ENCODE measurements around the gene LUC7L3. TPM values are rescaled to one million over a fixed set of nuclear protein-coding genes. Genes with fewer than 3 reads are reported as not detected.

The LUC7L3 gene
- total RNA-seq, 4 donors from 2014 or later = 18.0 to 95.2 (median 31.5) TPM

- H3K4me1 ChIP-seq = peaks cover 11 to 45% (median 29%) of the 10 kb centered on the region in 3 donors
- peak overlapping the region in 2 of 4 donors; percentile 95 to 96 for H3K27ac ChIP-seq
- no peaks in the 10 kb centered on the region for H3K27me3 ChIP-seq
- 69 to 80% methylated on average over 2 of the region's 2 CpGs for WGBS, 2 donors
- intact Hi-C loops (cut with DNase I) = no loop called here
- DNase-seq = no peak
- H3K9me3 ChIP-seq = no peaks in the 10 kb centered on the region
- H3K4me3 ChIP-seq = no peak overlapping the region
- H3K36me3 ChIP-seq = no peaks in the 10 kb centered on the region
- TF ChIP-seq CTCF (IDR thresholded peaks at IDR 0.05) (no peak), POLR2A (IDR thresholded peaks at IDR 0.05) (no peak)
Observed at GRCh38 chr17:50710025-50710424, 9.4 kb upstream of the LUC7L3 start.

- Histone ChIP-seq H3K4me1 (peaks cover 11 to 39% (median 28%) of the 10 kb centered on the region in 3 donors), H3K4me3 (no peak overlapping the region), H3K27me3 (no peaks in the 10 kb centered on the region), H3K27ac (no peak overlapping the region), H3K36me3 (no peaks in the 10 kb centered on the region), H3K9me3 (no peaks in the 10 kb centered on the region)
- 87 to 92% methylated on average over 2 to 3 of the region's 4 CpGs for WGBS, 2 donors
- no peak for DNase-seq
- no peak for TF ChIP-seq CTCF (IDR thresholded peaks at IDR 0.05)
- no peak for TF ChIP-seq POLR2A (IDR thresholded peaks at IDR 0.05)
- intact Hi-C loops (cut with DNase I) = no loop called here
Observed at GRCh38 chr17:50710650-50711049, 8.8 kb upstream of the LUC7L3 start.

GRCh38 chr17:50712641-50713040, 6.8 kb upstream of the LUC7L3 start:
- Histone ChIP-seq H3K27me3 (no peaks in the 10 kb centered on the region), H3K36me3 (no peaks in the 10 kb centered on the region), H3K27ac (no peak overlapping the region), H3K4me3 (no peak overlapping the region), H3K9me3 (no peaks in the 10 kb centered on the region), H3K4me1 (peaks cover 11 to 23% (median 18%) of the 10 kb centered on the region in 3 donors)
- 90 to 93% methylated on average over 9 of the region's 9 CpGs for WGBS, 2 donors
- no peak for DNase-seq
- no peak for TF ChIP-seq POLR2A (IDR thresholded peaks at IDR 0.05)
- TF ChIP-seq CTCF (IDR thresholded peaks at IDR 0.05) = no peak
- intact Hi-C loops (cut with DNase I) = no loop called here

- Histone ChIP-seq H3K27me3 (no peaks in the 10 kb centered on the region), H3K36me3 (no peaks in the 10 kb centered on the region), H3K4me1 (peaks cover 3 to 10% (median 4%) of the 10 kb centered on the region in 3 donors), H3K27ac (no peak overlapping the region), H3K9me3 (no peaks in the 10 kb centered on the region), H3K4me3 (no peak overlapping the region)
- TF ChIP-seq POLR2A (IDR thresholded peaks at IDR 0.05) (no peak), CTCF (IDR thresholded peaks at IDR 0.05) (no peak)
- DNase-seq = no peak
- intact Hi-C loops (cut with DNase I) = no loop called here
- 100% methylated on average over 1 to 2 of the region's 3 CpGs for WGBS, 2 donors
Observed at GRCh38 chr17:50715471-50715870, 3.9 kb upstream of the LUC7L3 start.

GRCh38 chr17:50719924-50720794, 756 bp downstream of the LUC7L3 start:
- DNase-seq = no peak
- peak overlapping the region; percentile 98 to 99 (median 98) for H3K27ac ChIP-seq
- TF ChIP-seq POLR2A (IDR thresholded peaks at IDR 0.05) (no peak), CTCF (IDR thresholded peaks at IDR 0.05) (no peak)
- no peaks in the 10 kb centered on the region for H3K9me3 ChIP-seq
- H3K4me1 ChIP-seq = peaks cover 3 to 57% (median 33%) of the 10 kb centered on the region in 3 donors
- H3K27me3 ChIP-seq = no peaks in the 10 kb centered on the region
- H3K36me3 ChIP-seq = no peaks in the 10 kb centered on the region
- intact Hi-C loops (cut with DNase I) = no loop called here
- H3K4me3 ChIP-seq = peak overlapping the region; percentile 61 to 95 (median 86)
- 0 to 1% methylated on average over 18 to 21 of the region's 25 CpGs for WGBS, 2 donors
